ENCODE data around the gene ENKD1. TPM values are rescaled to one million over a fixed set of nuclear protein-coding genes. Genes with fewer than 3 reads are reported as not detected.

The ENKD1 gene
- total and polyA plus RNA-seq, 9 donors, result 8.0 to 45.6 (median 21.7) TPM

DNA sequence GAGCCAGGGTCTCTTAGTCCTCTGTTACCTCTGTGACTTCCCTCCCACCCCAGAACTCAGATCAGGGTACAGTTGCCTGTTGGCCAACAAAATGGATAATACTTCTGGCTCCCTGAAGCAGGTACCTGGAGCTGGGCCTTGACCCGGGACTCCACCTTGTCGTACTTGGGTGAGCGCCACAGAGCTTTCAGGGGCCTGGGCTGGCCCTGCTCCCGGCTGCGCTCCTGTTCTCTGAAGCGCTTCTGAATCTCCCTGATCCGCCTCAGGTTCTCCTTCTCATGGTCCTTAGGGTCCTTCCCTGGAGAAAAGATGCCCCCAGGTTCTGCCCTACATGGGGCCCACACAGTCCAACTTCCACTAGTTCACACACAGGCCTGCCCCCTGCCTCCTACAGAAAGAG is 1.7 kb downstream of the ENKD1 start:
- Histone ChIP-seq H3K27ac (no peak overlapping the region), H3K9me3 (no peaks in the 10 kb centered on the region), H3K4me1 (ENCODE audit: insufficient read depth) (peaks cover 8% of the 10 kb centered on the region), H3K4me3 (no peak overlapping the region), H3K27me3 (no peaks in the 10 kb centered on the region), H3K36me3 (no peaks in the 10 kb centered on the region)
- 90 to 95% (median 92%) methylated on average over 7 of the region's 7 CpGs for WGBS, 3 donors
- intact Hi-C loops (cut with DNase I), result loop anchor here in 3 of 4 donors (5.0 to 10.0 kb wide), 5 partner anchors 103 to 438 kb away; partner anchors contain the start of genes RIPOR1 (in 2 of the 3), CTCF (in 1 of the 3), CTRL (in 1 of the 3) and PSMB10 (in 1 of the 3)
- no peak for DNase-seq
- TF ChIP-seq EP300 (IDR thresholded peaks at IDR 0.05) (no peak), POLR2A (IDR thresholded peaks at IDR 0.05) (no peak)
- TF ChIP-seq, protein P1, sequence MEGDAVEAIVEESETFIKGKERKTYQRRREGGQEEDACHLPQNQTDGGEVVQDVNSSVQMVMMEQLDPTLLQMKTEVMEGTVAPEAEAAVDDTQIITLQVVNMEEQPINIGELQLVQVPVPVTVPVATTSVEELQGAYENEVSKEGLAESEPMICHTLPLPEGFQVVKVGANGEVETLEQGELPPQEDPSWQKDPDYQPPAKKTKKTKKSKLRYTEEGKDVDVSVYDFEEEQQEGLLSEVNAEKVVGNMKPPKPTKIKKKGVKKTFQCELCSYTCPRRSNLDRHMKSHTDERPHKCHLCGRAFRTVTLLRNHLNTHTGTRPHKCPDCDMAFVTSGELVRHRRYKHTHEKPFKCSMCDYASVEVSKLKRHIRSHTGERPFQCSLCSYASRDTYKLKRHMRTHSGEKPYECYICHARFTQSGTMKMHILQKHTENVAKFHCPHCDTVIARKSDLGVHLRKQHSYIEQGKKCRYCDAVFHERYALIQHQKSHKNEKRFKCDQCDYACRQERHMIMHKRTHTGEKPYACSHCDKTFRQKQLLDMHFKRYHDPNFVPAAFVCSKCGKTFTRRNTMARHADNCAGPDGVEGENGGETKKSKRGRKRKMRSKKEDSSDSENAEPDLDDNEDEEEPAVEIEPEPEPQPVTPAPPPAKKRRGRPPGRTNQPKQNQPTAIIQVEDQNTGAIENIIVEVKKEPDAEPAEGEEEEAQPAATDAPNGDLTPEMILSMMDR (IDR thresholded peaks at IDR 0.05), result no peak

DNA sequence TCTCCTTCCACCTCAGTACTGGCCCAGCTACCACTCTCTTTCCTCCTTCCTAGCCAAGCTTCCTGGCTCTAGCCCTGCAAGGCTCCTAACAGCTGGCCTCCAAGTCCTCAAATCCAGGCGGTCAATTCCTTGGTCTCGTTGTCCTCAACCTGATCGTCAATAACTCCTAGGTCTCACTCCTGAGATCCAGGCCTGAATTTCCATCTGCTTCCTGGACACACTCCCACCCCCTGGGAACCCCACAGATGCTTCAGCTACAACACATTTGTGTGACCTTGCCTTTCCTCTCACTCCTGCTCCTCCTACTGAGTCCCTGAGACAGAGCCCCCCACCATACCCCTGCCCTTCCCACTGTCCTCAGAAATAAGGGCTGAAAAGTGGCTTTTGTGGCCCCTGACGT is 2.3 kb downstream of the ENKD1 start:
- intact Hi-C loops (cut with DNase I), result loop anchor here in 2 of 4 donors (5.0 to 10.0 kb wide), 3 partner anchors 139 to 437 kb away; partner anchors contain the start of genes CTRL (in 1 of the 2), PSMB10 (in 1 of the 2), RIPOR1 (in 1 of the 2) and TMEM208 (in 1 of the 2)
- Histone ChIP-seq H3K4me3 (no peak overlapping the region), H3K9me3 (no peaks in the 10 kb centered on the region), H3K36me3 (no peaks in the 10 kb centered on the region), H3K4me1 (ENCODE audit: insufficient read depth) (peaks cover 10% of the 10 kb centered on the region), H3K27me3 (no peaks in the 10 kb centered on the region), H3K27ac (no peak overlapping the region)
- 66 to 79% (median 71%) methylated on average over 4 of the region's 4 CpGs for WGBS, 3 donors
- TF ChIP-seq POLR2A (IDR thresholded peaks at IDR 0.05), result no peak
- no peak for TF ChIP-seq EP300 (IDR thresholded peaks at IDR 0.05)
- TF ChIP-seq, protein P1 (IDR thresholded peaks at IDR 0.05), result no peak
- DNase-seq, result no peak

DNA sequence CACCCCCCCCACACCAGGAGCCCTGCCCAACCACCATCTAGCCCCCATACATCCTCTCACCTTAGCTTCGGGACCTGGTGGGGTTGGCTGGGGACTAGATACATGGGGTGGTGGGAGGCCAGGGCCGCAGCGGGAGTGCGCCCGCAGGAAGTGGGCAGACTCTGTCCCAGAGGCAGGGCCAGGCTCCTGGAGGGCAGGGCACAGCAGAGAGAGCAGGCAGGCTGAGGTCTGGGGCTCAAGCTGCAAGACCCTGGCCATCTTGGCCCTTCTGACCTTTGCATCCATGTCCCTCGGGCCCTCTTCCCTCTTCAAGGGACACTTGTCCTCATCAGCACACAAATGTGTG is 2.7 kb downstream of the ENKD1 start:
- no peaks in the 10 kb centered on the region for H3K9me3 ChIP-seq
- H3K36me3 ChIP-seq, result no peaks in the 10 kb centered on the region
- H3K4me3 ChIP-seq, result no peak overlapping the region
- WGBS, 3 donors, result 84 to 87% (median 86%) methylated on average over 6 of the region's 6 CpGs
- no peak overlapping the region for H3K27ac ChIP-seq
- TF ChIP-seq, protein P1 (IDR thresholded peaks at IDR 0.05), result no peak
- no peak for TF ChIP-seq POLR2A (IDR thresholded peaks at IDR 0.05)
- TF ChIP-seq EP300 (IDR thresholded peaks at IDR 0.05), result no peak
- peaks cover 13% of the 10 kb centered on the region for H3K4me1 ChIP-seq (ENCODE audit: insufficient read depth)
- DNase-seq, result no peak
- intact Hi-C loops (cut with DNase I), result loop anchor here in 2 of 4 donors (5.0 to 10.0 kb wide), 3 partner anchors 139 to 437 kb away; partner anchors contain the start of genes CTRL (in 1 of the 2), PSMB10 (in 1 of the 2), RIPOR1 (in 1 of the 2) and TMEM208 (in 1 of the 2)
- H3K27me3 ChIP-seq, result no peaks in the 10 kb centered on the region

DNA sequence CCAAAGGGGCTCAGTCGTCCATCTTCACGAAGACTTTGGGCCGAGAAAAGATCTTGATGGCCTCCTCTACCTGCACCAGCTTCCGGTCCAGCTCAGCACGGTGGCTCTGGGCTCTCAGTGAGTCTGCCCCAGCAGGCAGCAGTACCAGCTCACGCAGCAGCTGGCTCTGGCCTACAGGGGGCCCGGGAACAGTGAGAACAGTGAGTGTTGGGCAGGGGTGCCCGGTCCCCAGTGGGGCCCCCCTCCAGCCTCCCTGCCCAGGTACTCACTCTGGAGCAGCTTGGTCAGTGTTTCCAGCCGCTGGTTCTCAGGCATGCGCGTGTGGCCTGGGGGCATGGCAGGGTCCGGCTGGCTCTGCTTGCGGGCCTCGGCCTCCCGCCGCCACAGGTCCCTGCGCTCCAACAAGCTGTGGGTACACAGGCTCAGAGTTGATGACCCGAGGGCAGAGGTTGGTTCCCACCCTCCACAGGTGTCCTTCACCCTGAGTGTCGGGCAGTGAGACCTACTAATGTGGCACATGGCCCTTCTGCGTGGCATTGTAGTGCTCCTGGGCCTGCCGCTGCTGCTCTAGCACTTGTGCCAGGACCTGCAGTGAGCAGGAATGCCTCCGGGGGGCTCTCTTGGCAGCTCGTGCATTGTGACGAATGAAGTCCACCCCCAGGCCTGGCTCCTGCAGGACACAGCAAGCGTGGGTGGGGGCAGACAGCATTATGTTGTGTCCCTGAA is 3.2 kb downstream of the ENKD1 start:
- H3K27ac ChIP-seq, result no peak overlapping the region
- WGBS, 3 donors, result 77 to 83% (median 79%) methylated on average over 24 to 25 of the region's 25 CpGs
- intact Hi-C loops (cut with DNase I), result loop anchor here in 2 of 4 donors (5.0 to 10.0 kb wide), 3 partner anchors 139 to 436 kb away; partner anchors contain the start of genes CTRL (in 1 of the 2), PSMB10 (in 1 of the 2), RIPOR1 (in 1 of the 2) and TMEM208 (in 1 of the 2)

More for the DNA sequence above, 3.2 kb downstream of the ENKD1 start:
- no peak for TF ChIP-seq POLR2A (IDR thresholded peaks at IDR 0.05)
- TF ChIP-seq EP300 (IDR thresholded peaks at IDR 0.05), result no peak
- TF ChIP-seq, protein P1 (IDR thresholded peaks at IDR 0.05), result no peak
- Histone ChIP-seq H3K27me3 (no peaks in the 10 kb centered on the region), H3K9me3 (no peaks in the 10 kb centered on the region), H3K4me3 (no peak overlapping the region), H3K36me3 (no peaks in the 10 kb centered on the region), H3K4me1 (ENCODE audit: insufficient read depth) (peaks cover 13% of the 10 kb centered on the region)
- DNase-seq, result peak in 1 of 5 donors; percentile 49
